GM12878 (cell line): Measurements from ENCODE around the gene TCERG1L.

Experiments
- CBFB ChIP-seq: IDR thresholded peaks from 2 replicates; pipeline ENCODE4 v1.6.1; 2016; ENCODE audit warnings: antibody characterized with exemption, low read depth
- CBX3 ChIP-seq: fragments of 200-600 bp; sonication (generic); IDR thresholded peaks from 2 replicates; pipeline ENCODE4 v1.6.1; 2016; ENCODE audit warnings: low read depth, borderline replicate concordance
- CEBPB ChIP-seq, 2 experiments: fragments of 150-350 bp in 1 of 2; IDR thresholded peaks; 2 replicates each; pipeline ENCODE4 v1.6.1; 2012 to 2014; ENCODE audit warnings: low read depth in 2 of 2, low read length in 2 of 2, borderline replicate concordance in 1 of 2, inconsistent platforms in 1 of 2
- GABPA ChIP-seq: IDR thresholded peaks from 2 replicates; pipeline ENCODE4 v1.6.1; 2014; ENCODE audit warnings: antibody characterized with exemption, low read depth, mild to moderate bottlenecking, inconsistent platforms
- POLR2A ChIP-seq: IDR thresholded peaks from 2 replicates; pipeline ENCODE4 v1.6.1; 2011; ENCODE audit warnings: low read depth, mild to moderate bottlenecking, low read length
- POLR2AphosphoS5 ChIP-seq: IDR thresholded peaks from 2 replicates; pipeline ENCODE4 v1.6.1; 2011; ENCODE audit warnings: mild to moderate bottlenecking, low read length, inconsistent platforms
- RBBP5 ChIP-seq: fragments of 200-600 bp; sonication (generic); conservative IDR thresholded peaks from 2 replicates; pipeline ENCODE4 v1.6.1; 2016
- SPI1 ChIP-seq: IDR thresholded peaks from 2 replicates; pipeline ENCODE4 v1.6.1; 2011; ENCODE audit warnings: low read depth, mild to moderate bottlenecking, low read length, moderate library complexity, borderline replicate concordance; ENCODE audit not compliant: insufficient read depth
- SUZ12 ChIP-seq: fragments of 200-600 bp; sonication (generic); IDR thresholded peaks from one replicate; pipeline ENCODE4 v1.6.1; 2018; ENCODE audit warnings: antibody characterized with exemption, mild to moderate bottlenecking; ENCODE audit not compliant: unreplicated experiment
- TCF12 ChIP-seq: IDR thresholded peaks from 2 replicates; pipeline ENCODE4 v1.6.1; 2011; ENCODE audit warnings: low read depth, mild to moderate bottlenecking, low read length
- ZNF384 ChIP-seq: IDR thresholded peaks from 2 replicates; pipeline ENCODE4 v1.6.1; 2012; ENCODE audit warnings: low read depth, mild to moderate bottlenecking, low read length, improper control_type of control experiment, borderline replicate concordance
- TF ChIP-seq, protein P1 (sequence below), 3 experiments: IDR thresholded peaks in 2 of 3; conservative IDR thresholded peaks in 1 of 3; 2 replicates each; pipeline ENCODE4 v1.5.1; 2011; ENCODE audit warnings: low read depth in 3 of 3, low read length in 3 of 3, mild to moderate bottlenecking in 3 of 3, control low read depth in 2 of 3, moderate library complexity in 2 of 3, inconsistent platforms in 1 of 3, mixed read lengths in 1 of 3; ENCODE audit not compliant: control insufficient read depth in 2 of 3, insufficient read depth in 1 of 3; ENCODE audit errors: extremely low read depth in 1 of 3
- TF ChIP-seq, protein P2 (sequence below): IDR thresholded peaks from 2 replicates; pipeline ENCODE4 v1.6.1; 2012; ENCODE audit warnings: low read depth, low read length, improper control_type of control experiment

DNA sequence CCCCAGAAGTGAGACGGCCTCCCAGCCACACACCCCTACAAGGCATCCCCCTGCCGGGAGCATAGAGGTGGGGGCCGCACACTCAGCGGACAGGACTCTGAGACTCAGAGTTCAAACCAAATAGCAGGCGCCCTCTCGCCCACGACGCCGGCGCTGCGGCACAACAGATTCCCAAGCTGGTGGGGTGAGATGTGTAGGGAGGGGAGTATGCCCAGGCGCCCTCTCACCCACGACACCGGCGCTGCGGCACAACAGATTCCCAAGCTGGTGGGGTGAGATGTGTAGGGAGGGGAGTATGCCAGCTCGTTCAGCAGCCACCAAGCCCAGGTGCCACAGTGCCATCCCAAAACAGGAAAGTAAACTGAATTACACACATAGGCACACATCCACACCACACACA is 64.7 kb downstream of the TCERG1L start:
- TF ChIP-seq POLR2AphosphoS5: no peak
- TF ChIP-seq, protein P1, sequence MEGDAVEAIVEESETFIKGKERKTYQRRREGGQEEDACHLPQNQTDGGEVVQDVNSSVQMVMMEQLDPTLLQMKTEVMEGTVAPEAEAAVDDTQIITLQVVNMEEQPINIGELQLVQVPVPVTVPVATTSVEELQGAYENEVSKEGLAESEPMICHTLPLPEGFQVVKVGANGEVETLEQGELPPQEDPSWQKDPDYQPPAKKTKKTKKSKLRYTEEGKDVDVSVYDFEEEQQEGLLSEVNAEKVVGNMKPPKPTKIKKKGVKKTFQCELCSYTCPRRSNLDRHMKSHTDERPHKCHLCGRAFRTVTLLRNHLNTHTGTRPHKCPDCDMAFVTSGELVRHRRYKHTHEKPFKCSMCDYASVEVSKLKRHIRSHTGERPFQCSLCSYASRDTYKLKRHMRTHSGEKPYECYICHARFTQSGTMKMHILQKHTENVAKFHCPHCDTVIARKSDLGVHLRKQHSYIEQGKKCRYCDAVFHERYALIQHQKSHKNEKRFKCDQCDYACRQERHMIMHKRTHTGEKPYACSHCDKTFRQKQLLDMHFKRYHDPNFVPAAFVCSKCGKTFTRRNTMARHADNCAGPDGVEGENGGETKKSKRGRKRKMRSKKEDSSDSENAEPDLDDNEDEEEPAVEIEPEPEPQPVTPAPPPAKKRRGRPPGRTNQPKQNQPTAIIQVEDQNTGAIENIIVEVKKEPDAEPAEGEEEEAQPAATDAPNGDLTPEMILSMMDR (IDR thresholded peaks at IDR 0.05 in 2 of 3, conservative IDR thresholded peaks at IDR 0.05 in 1 of 3; ENCODE audit: control insufficient read depth in 2 of 3, extremely low read depth in 1 of 3, insufficient read depth in 1 of 3, low read depth in 3 of 3, low read length in 3 of 3): no peak
- no peak for TF ChIP-seq CBX3
- TF ChIP-seq, protein P2, sequence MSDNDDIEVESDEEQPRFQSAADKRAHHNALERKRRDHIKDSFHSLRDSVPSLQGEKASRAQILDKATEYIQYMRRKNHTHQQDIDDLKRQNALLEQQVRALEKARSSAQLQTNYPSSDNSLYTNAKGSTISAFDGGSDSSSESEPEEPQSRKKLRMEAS: no peak
- TF ChIP-seq CEBPB (IDR thresholded peaks at IDR 0.05; ENCODE audit: borderline replicate concordance in 1 of 2, low read depth in 2 of 2, low read length in 2 of 2): no peak
- no peak for TF ChIP-seq ZNF384
- no peak for TF ChIP-seq TCF12
- no peak for TF ChIP-seq CBFB
- TF ChIP-seq POLR2A: no peak
- TF ChIP-seq RBBP5: no peak
- TF ChIP-seq SPI1: no peak
- TF ChIP-seq SUZ12: no peak
- no peak for TF ChIP-seq GABPA
